GM15510 (cell line): ENCODE measurements around the gene TEX50.

ENCODE experiments used
- POLR2A ChIP-seq: IDR thresholded peaks from 3 replicates; pipeline ENCODE4 v1.6.1; 2011; ENCODE audit warnings: borderline replicate concordance; ENCODE audit not compliant: insufficient read length; ENCODE audit errors: extremely low read depth

TEX50 gene

GRCh38 chr1:173661271-173661670, 26.1 kb downstream of the TEX50 start:
- TF ChIP-seq POLR2A: no peak

DNA sequence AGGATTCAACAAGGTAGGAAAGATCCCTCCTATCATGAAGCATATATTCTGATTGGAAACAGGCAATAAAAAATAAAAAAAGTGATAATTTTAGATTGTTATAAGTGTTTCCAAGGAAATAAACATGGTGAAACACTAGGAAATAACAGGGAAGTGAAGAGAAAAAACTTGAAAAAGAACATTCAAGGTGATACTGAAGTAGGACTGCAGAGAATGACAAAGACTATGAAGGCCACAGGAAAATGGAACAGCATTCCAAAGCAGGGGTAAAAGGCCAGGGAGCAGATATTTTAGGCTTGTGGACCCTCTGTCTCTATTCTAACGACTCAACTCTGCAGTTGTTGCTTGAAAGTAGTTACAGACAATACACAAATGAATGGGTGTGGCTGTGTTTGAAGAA, 26.6 kb downstream of the TEX50 start:
- TF ChIP-seq POLR2A: no peak

DNA sequence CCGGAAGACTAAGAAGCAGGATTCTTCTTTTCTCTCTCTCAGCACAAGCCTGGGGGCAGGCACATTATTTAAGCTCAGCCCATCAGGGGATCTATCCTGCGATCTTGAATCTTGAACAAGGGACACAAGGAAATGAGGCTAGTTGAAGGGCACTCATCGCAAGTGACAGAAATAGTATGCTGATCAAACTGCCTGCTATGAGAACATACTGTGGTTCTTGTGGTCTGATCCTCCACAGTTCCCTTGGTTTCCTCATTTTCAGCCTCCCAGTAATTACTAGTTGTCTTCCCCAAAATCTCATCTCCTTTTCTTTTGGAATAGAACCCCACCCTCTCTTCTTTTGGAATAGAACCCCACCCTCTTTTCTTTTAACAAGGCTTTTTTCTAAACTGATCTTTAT, 28.0 kb downstream of the TEX50 start:
- no peak for TF ChIP-seq POLR2A

DNA sequence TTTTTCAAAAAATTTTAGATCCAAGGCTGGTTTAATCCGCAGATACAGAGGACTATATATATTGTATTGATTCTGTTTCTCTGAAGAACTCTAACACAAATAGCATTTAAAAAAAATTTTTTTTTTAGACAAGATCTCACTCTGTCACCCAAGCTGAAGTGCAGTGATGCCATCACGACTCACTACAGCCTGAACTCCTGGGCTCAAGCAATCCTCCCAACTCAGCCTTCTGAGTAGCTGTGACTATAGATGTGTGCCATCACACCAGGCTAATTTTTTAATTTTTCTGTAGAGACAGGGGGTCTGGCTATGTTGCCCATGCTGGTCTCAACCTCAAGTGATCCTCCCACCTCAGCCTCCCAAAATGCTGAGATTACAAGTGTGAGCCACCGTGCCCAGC, 31.5 kb downstream of the TEX50 start:
- no peak for TF ChIP-seq POLR2A

DNA sequence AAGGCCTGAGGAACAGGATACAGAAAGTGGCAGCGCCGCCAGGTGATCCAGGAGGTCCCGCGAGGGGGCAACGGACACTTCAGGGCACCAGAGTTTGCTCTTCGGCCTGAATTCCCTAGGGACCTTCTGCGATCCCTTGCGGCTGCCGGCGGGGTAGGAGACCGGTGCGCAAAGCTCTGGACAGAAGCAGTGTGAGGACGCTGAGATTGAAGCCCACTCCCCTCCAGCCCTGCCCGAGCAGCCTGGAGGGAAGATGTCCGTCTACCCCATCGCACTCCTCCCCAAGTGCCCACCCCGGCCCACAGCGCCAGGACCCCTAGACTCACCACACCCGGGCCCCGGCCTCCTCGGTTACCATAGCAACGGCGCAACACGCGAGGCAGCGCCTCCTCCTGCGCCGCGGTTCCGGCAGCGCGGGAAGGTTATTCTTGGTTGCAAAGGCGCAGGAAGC, 34.4 kb downstream of the TEX50 start, which contains the start of gene ANKRD45:
ANKRD45 (minus strand) TSS at position 361 of the 451 bp plus-strand sequence. CDS start 10,433 bp downstream, outside the sequence.
- no peak for TF ChIP-seq POLR2A

DNA sequence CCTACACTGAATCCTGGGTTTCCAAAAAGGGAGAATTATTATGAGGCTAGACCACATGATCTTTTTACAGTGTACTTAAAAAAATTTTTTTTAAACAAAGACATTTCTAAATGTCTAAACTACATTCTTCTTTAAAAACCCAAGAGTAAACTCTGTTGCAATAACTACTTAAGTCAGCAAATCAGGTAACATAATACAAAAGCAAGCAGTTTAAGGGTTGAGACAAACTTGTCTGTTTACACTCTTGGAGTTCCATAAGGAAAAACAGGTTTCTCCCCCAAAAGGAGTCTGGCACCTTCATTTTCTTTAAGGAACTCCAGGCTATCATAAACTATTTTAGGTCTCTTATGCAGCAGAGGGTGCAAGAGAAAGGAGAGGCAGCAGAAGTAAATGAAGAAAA, 47.0 kb downstream of the TEX50 start:
- TF ChIP-seq POLR2A: no peak
